K562 (cell line): ENCODE results near the gene ANKRD13C. TPM values are rescaled to one million over a fixed set of nuclear protein-coding genes. Genes with fewer than 3 reads are reported as not detected.

ENCODE experiments used
- ARID2 ChIP-seq: fragments of 450-650 bp; IDR thresholded peaks from 2 replicates; pipeline ENCODE4 v1.6.1; 2017; ENCODE audit warnings: antibody characterized with exemption, mild to moderate bottlenecking
- ARID4B ChIP-seq: sonication (generic); formaldehyde crosslinking; IDR thresholded peaks from 2 replicates; pipeline ENCODE4 v1.8.0; 2022; ENCODE audit warnings: mild to moderate bottlenecking, missing genetic modification reagents
- BRF1 ChIP-seq: IDR thresholded peaks from 3 replicates; pipeline ENCODE4 v1.6.1; 2011; ENCODE audit warnings: borderline replicate concordance, mild to moderate bottlenecking; ENCODE audit not compliant: insufficient read length; ENCODE audit errors: extremely low read depth
- CC2D1A ChIP-seq: fragments of 450-650 bp; IDR thresholded peaks from 2 replicates; pipeline ENCODE4 v1.6.1; 2017; ENCODE audit warnings: mild to moderate bottlenecking
- CTBP1 ChIP-seq: fragments of 450-650 bp; IDR thresholded peaks from 2 replicates; pipeline ENCODE4 v1.6.1; 2016; ENCODE audit warnings: borderline replicate concordance
- DDX20 ChIP-seq: fragments of 450-650 bp; IDR thresholded peaks from 2 replicates; pipeline ENCODE4 v1.6.1; 2016; ENCODE audit warnings: missing genetic modification characterization, low read depth, mild to moderate bottlenecking, missing compliant biosample characterization, moderate library complexity
- GTF2E2 ChIP-seq: fragments of 200-800 bp; sonication (Bioruptor generic); IDR thresholded peaks from 2 replicates; pipeline ENCODE4 v1.6.1; 2016; ENCODE audit warnings: missing genetic modification characterization, missing compliant biosample characterization
- MTA2 ChIP-seq: fragments of 450-650 bp; IDR thresholded peaks from 2 replicates; pipeline ENCODE4 v1.6.1; 2016; ENCODE audit warnings: low read depth
- MXI1 ChIP-seq: IDR thresholded peaks from 2 replicates; pipeline ENCODE4 v1.6.1; 2011; ENCODE audit warnings: low read depth, mild to moderate bottlenecking, improper control_type of control experiment, low read length
- OTX1 ChIP-seq: fragments of 450-650 bp; formaldehyde crosslinking; IDR thresholded peaks from 2 replicates; pipeline ENCODE4 v1.4.0; 2022; ENCODE audit warnings: mild to moderate bottlenecking
- PRMT5 ChIP-seq: sonication (generic); formaldehyde crosslinking; IDR thresholded peaks from 2 replicates; pipeline ENCODE4 v1.5.0; 2020; ENCODE audit warnings: missing genetic modification reagents
- RAD21 ChIP-seq, 2 experiments: fragments of 250-450 bp in 1 of 2; fragments of 450-650 bp in 1 of 2; sonication (Bioruptor Pico) in 1 of 2; formaldehyde crosslinking in 1 of 2; IDR thresholded peaks in 1 of 2; conservative IDR thresholded peaks in 1 of 2; 2 replicates each; pipeline versions ENCODE4 v1.4.0 to v1.8.0; 2020 to 2022; ENCODE audit warnings: mild to moderate bottlenecking in 2 of 2, moderate library complexity in 1 of 2
- RBM25 ChIP-seq: fragments of 200-400 bp; formaldehyde crosslinking; IDR thresholded peaks from 2 replicates; pipeline ENCODE4 v1.6.1; 2018; ENCODE audit warnings: low read length, low read depth, moderate library complexity; ENCODE audit not compliant: severe bottlenecking
- SAFB ChIP-seq: fragments of 200-400 bp; formaldehyde crosslinking; IDR thresholded peaks from 2 replicates; pipeline ENCODE4 v1.6.1; 2017; ENCODE audit warnings: low read depth, low read length, borderline replicate concordance
- SMARCC2 ChIP-seq: fragments of 450-650 bp; IDR thresholded peaks from 2 replicates; pipeline ENCODE4 v1.6.1; 2017; ENCODE audit warnings: antibody characterized with exemption, moderate library complexity, mild to moderate bottlenecking, low read depth
- SREBF1 ChIP-seq: fragments of 150-350 bp; IDR thresholded peaks from 2 replicates; pipeline ENCODE4 v1.6.1; 2014; ENCODE audit warnings: antibody characterized with exemption, low read depth, low read length, borderline replicate concordance
- ZKSCAN3 ChIP-seq: fragments of 250-450 bp; sonication (Bioruptor Pico); IDR thresholded peaks from 2 replicates; pipeline ENCODE4 v1.4.0; 2020
- ZNF277 ChIP-seq: fragments of 250-450 bp; sonication (Bioruptor Pico); IDR thresholded peaks from 2 replicates; pipeline ENCODE4 v1.8.0; 2022; ENCODE audit warnings: inconsistent platforms, mild to moderate bottlenecking, moderate library complexity, borderline replicate concordance
- polyA plus RNA-seq, 8 experiments: library from polyadenylated mRNA; depleted of rRNA in 4 of 8; stranded (reverse) in 5 of 8; unstranded in 3 of 8; fragments of >200 nt; fragmentation: Nextera tagmentation in 2 of 8; fragmentation: Illumina TruSeq in 1 of 8; extraction: Ambion mirVana in 2 of 8; extraction: Trizol in 1 of 8; gene quantifications; 2 replicates each; pipeline versions ENCODE4 v1.2.1 to v1.2.3, GENCODE V29; 2011 to 2014; ENCODE audit warnings: inconsistent platforms in 1 of 8, missing spikeins in 1 of 8
- total RNA-seq, 7 experiments: library from RNA; depleted of rRNA in 6 of 7; stranded (reverse); fragments of >200 nt in 6 of 7; fragmentation: Illumina TruSeq in 2 of 7; extraction: Trizol in 2 of 7; gene quantifications; 2 replicates each; pipeline versions ENCODE4 v1.2.1 to v1.2.3, GENCODE V29; 2011 to 2021; ENCODE audit warnings: low replicate concordance in 1 of 7
- TF ChIP-seq, protein P1 (sequence below): sonication (generic); formaldehyde crosslinking; IDR thresholded peaks from 2 replicates; pipeline ENCODE4 v1.8.0; 2023; ENCODE audit warnings: mild to moderate bottlenecking, missing genetic modification reagents
- TF ChIP-seq, protein P2 (sequence below): IDR thresholded peaks from 3 replicates; pipeline ENCODE4 v1.6.1; 2011; ENCODE audit warnings: borderline replicate concordance, mild to moderate bottlenecking; ENCODE audit not compliant: insufficient read length, insufficient read depth

The ANKRD13C gene
- total and polyA plus RNA-seq, 9 of the 15 experiments (the other 6 are each of a cell fraction or from before 2014, with no cell fraction given) = 3.4 to 22.8 (median 12.5) TPM

DNA sequence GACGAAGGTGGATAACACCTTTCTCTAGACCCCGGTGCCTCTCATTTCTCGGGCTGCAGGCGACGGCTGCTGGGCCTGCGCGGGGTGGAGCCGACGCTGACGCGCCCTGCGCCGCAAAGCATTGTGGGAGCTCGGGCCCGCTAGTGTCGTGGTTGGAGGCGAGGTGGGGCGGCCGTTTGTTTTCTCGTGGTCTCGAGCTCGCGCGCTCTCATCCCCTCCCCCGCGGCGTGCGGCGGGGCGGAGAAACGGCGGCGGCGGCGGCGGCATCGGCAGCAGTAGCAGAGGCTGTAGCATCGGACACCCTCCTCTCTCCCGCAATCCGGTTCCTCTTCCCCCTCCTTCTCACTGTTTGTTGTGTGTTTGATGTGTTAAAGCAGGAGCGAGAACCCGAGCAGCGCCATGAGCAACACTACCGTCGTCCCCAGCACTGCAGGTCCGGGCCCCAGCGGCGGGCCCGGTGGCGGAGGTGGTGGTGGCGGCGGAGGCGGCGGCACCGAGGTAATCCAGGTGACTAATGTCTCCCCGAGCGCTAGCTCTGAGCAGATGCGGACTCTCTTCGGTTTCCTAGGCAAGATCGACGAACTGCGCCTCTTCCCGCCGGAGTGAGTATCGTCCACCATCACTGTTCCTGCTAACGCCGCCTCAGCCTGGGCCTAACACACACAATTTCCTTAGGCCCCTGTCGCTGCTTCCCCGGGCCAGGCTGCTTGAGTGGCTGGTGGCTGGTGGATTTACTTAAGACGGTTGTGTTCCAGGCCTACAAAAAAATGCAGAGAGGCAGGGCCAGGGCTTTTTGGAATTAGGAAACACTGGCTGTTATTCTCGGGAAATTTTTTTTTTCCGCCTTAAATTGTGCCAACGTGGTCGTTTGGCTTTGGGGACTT lies 133.0 kb downstream of the ANKRD13C start, which contains the start of gene SRSF11 (continued):
- peak; percentile 62; the same call in 1 of the 2 replicates for TF ChIP-seq ARID4B
- TF ChIP-seq BRF1 = no peak
- TF ChIP-seq CTBP1 = peak; percentile 84
- TF ChIP-seq MTA2 = no peak
- TF ChIP-seq RAD21 (CRISPR knock-in tag; conservative IDR thresholded peaks at IDR 0.05 in 1 of 2, IDR thresholded peaks at IDR 0.05 in 1 of 2) = no peak
- TF ChIP-seq RBM25 = peak; percentile 25
- TF ChIP-seq DDX20 = no peak
- TF ChIP-seq MXI1 = no peak
- no peak for TF ChIP-seq ARID2
- no peak for TF ChIP-seq SREBF1
- TF ChIP-seq OTX1 (CRISPR knock-in tag) = no peak
- peak; percentile 56; the same call in 1 of the 2 replicates for TF ChIP-seq GTF2E2
- TF ChIP-seq, protein P1, sequence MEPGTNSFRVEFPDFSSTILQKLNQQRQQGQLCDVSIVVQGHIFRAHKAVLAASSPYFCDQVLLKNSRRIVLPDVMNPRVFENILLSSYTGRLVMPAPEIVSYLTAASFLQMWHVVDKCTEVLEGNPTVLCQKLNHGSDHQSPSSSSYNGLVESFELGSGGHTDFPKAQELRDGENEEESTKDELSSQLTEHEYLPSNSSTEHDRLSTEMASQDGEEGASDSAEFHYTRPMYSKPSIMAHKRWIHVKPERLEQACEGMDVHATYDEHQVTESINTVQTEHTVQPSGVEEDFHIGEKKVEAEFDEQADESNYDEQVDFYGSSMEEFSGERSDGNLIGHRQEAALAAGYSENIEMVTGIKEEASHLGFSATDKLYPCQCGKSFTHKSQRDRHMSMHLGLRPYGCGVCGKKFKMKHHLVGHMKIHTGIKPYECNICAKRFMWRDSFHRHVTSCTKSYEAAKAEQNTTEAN (CRISPR knock-in tag) = no peak
- no peak for TF ChIP-seq SMARCC2
- no peak for TF ChIP-seq ZKSCAN3
- TF ChIP-seq, protein P2, sequence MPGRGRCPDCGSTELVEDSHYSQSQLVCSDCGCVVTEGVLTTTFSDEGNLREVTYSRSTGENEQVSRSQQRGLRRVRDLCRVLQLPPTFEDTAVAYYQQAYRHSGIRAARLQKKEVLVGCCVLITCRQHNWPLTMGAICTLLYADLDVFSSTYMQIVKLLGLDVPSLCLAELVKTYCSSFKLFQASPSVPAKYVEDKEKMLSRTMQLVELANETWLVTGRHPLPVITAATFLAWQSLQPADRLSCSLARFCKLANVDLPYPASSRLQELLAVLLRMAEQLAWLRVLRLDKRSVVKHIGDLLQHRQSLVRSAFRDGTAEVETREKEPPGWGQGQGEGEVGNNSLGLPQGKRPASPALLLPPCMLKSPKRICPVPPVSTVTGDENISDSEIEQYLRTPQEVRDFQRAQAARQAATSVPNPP = no peak
- TF ChIP-seq PRMT5 (CRISPR knock-in tag) = no peak
- no peak for TF ChIP-seq ZNF277 (CRISPR knock-in tag)
- TF ChIP-seq SAFB = peak; percentile 88
- no peak for TF ChIP-seq CC2D1A
